Heart right ventricle (tissue), 16 donors: ENCODE measurements around the gene KIF2C. TPM values are rescaled to one million over a fixed set of nuclear protein-coding genes. Genes with fewer than 3 reads are reported as not detected.

Source experiments
- ATAC-seq, 8 donors: fragments of 200-7000 bp; cut with Tn5 transposase; one replicate each; pipeline ENCODE4 v1.9.1; 2020; ENCODE audit warnings: mild to moderate bottlenecking in 8 of 8, moderate library complexity in 8 of 8, moderate number of reproducible peaks in 1 of 8
- DNase-seq, 2 donors: peaks; one replicate each; pipeline ENCODE4 v3.0.0-alpha.2; 2020
- H3K27ac ChIP-seq, 10 donors: fragments of 200-600 bp; sonication (generic) in 2 of 10; one replicate each; pipeline versions ENCODE4 v1.5.0 to v1.8.0; 2020 to 2022; ENCODE audit warnings: mild to moderate bottlenecking in 3 of 10
- H3K27me3 ChIP-seq, 7 donors: fragments of 200-600 bp; one replicate each; pipeline ENCODE4 v1.8.0; 2021 to 2022; ENCODE audit warnings: mild to moderate bottlenecking in 2 of 7
- H3K36me3 ChIP-seq, 9 donors: fragments of 200-600 bp; sonication (generic) in 1 of 9; one replicate each; pipeline versions ENCODE4 v1.5.0 to v1.8.0; 2020 to 2022; ENCODE audit warnings: mild to moderate bottlenecking in 2 of 9
- H3K4me1 ChIP-seq, 9 donors: fragments of 200-600 bp; sonication (generic) in 1 of 9; one replicate each; pipeline versions ENCODE4 v1.5.0 to v1.8.0; 2020 to 2022; ENCODE audit warnings: mild to moderate bottlenecking in 4 of 9
- H3K4me3 ChIP-seq, 10 donors: fragments of 200-600 bp; sonication (generic) in 2 of 10; one replicate each; pipeline versions ENCODE4 v1.5.0 to v1.8.0; 2020 to 2022; ENCODE audit warnings: mild to moderate bottlenecking in 7 of 10, moderate library complexity in 2 of 10
- H3K9me3 ChIP-seq, 11 donors: fragments of 200-600 bp in 10 of 11; sonication (generic) in 2 of 11; one replicate each; pipeline versions ENCODE4 v1.5.0 to v1.8.0; 2013 to 2022; ENCODE audit warnings: mild to moderate bottlenecking in 2 of 11, control low read depth in 1 of 11, moderate library complexity in 1 of 11
- CTCF ChIP-seq, 9 donors: fragments of 200-600 bp; sonication (generic) in 2 of 9; IDR thresholded peaks; one replicate each; pipeline versions ENCODE4 v1.5.0 to v1.8.0; 2021 to 2022; ENCODE audit warnings: antibody characterized with exemption in 9 of 9, mild to moderate bottlenecking in 5 of 9, moderate library complexity in 1 of 9
- WGBS, 2 donors: extraction: QIAGEN DNeasy Blood & Tissue Kit; methylation state at CpG; one replicate each; pipeline ENCODE4 v1.1.7; 2013; ENCODE audit warnings: inconsistent platforms in 1 of 2; 5-methylcytosine and 5-hydroxymethylcytosine counted together
- intact Hi-C, 10 donors: fragments of 100-400 bp; cut with DNase I; formaldehyde crosslinking; loops; one replicate each; pipeline versions ENCODE4 v1.11.1 to v1.14.2; 2022
- polyA plus RNA-seq, 2 donors: library from polyadenylated mRNA; stranded (reverse); fragments of 200-250 nt; gene quantifications; one replicate each; pipeline ENCODE4 v1.2.3, GENCODE V29; 2013
- total RNA-seq, 10 donors: library from RNA; stranded (reverse); fragmentation: NEBNext Ultra II Directional in 3 of 10; extraction: Animal tissue kit (Norgen Biotek cat#: 25700) in 3 of 10; gene quantifications; one replicate each; pipeline versions ENCODE4 v1.2.1 to v1.2.4, GENCODE V29; 2021 to 2023
- donor health status: Arrhythmogenic right ventricular cardiomyopathy.
- donor health status: ischemic (EF 13 %, LVEDD 7.1; RV severe dilation, severe dysfunction).
- donor health status: healthy with polysubstance abuse.
- donor health status: DM: no; HTN: yes; CAD: no.
- donor health status: DM: no; HTN: no; CAD: no.
- donor health status: ischemic (EF 25% LVEDD 6.9; RV normal size, moderate dysfunction).
- donor health status: ischemic (EF 25% LVEDD 5.7; RV mildly dilated, moderate dysfunction).
- donor health status: healthy.
- donor health status: DM: yes; HTN: yes; CAD: no.
- donor health status: Ischemic cardiomyopathy.
- donor health status: ischemic (EF 35%, LVEDD 5.7; RV mildly dilated, moderate dysfunction).
- donor health status: nonischemic (EF 11% LVEDD 7.7; RV severe dilation, severe dysfunction).
- donor health status: DM: yes; HTN: yes; CAD: no.
- donor health status: PGD.
- donor health status: ischemic (EF 29% LVEDD 5.4; RV normal size, mild dysfunction).
- donor health status: nonischemic (EF 23%, LVEDD 6.1; RV moderate dilation, normal function).

KIF2C gene
- total and polyA plus RNA-seq, 12 donors = 0.22 to 3.7 (median 1.2) TPM

- Histone ChIP-seq H3K36me3 (peaks cover 0 to 48% (median 23%) of the 10 kb centered on the region in 9 donors), H3K9me3 (no peaks in the 10 kb centered on the region), H3K4me3 (peak within 1 kb of the TSS in 9 of 10 donors; percentile 4 to 56 (median 47)), H3K27ac (peak within 1 kb of the TSS; percentile 92 to 100 (median 99)), H3K4me1 (peaks cover 61 to 99% (median 92%) of the 10 kb centered on the region in 9 donors), H3K27me3 (no peaks in the 10 kb centered on the region)
- ATAC-seq (no peak), DNase-seq (no peak)
- intact Hi-C loops = no loop called here
- TF ChIP-seq CTCF (IDR thresholded peaks at IDR 0.05) = no peak
- 41 to 47% methylated on average over 7 of the region's 7 CpGs for WGBS, 2 donors
These were observed 67.2 kb downstream of the KIF2C start, which contains the start of gene DYNLT4 for GRCh38 chr1:44806704-44807363. DYNLT4 (minus strand) TSS chr1:44807351; CDS start chr1:44806668, 683 bp downstream.

- intact Hi-C loops = no loop called here
- Histone ChIP-seq H3K9me3 (no peaks in the 10 kb centered on the region), H3K4me3 (peak overlapping the region in 8 of 10 donors; percentile 2 to 56 (median 48)), H3K27ac (peak overlapping the region; percentile 92 to 100 (median 99)), H3K4me1 (peaks cover 56 to 98% (median 92%) of the 10 kb centered on the region in 9 donors), H3K36me3 (peaks cover 0 to 44% (median 23%) of the 10 kb centered on the region in 9 donors), H3K27me3 (no peaks in the 10 kb centered on the region)
- DNase-seq (peak; percentile 95 to 99), ATAC-seq (peak; percentile 81 to 90 (median 87))
- no peak for TF ChIP-seq CTCF (IDR thresholded peaks at IDR 0.05)
- WGBS, 2 donors = 8 to 14% methylated on average over 16 of the region's 16 CpGs
These were observed 67.9 kb downstream of the KIF2C start for GRCh38 chr1:44807364-44808062.

GRCh38 chr1:44808063-44808937 lies 68.7 kb downstream of the KIF2C start, which contains the start of gene BTBD19:
BTBD19 (plus strand) TSS chr1:44808523; CDS start chr1:44808821, 298 bp downstream.
- no peak for TF ChIP-seq CTCF (IDR thresholded peaks at IDR 0.05)
- Histone ChIP-seq H3K9me3 (no peaks in the 10 kb centered on the region), H3K4me1 (peaks cover 50 to 95% (median 90%) of the 10 kb centered on the region in 9 donors), H3K4me3 (peak within 1 kb of the TSS in 9 of 10 donors; percentile 12 to 56 (median 47)), H3K36me3 (peaks cover 0 to 40% (median 22%) of the 10 kb centered on the region in 9 donors), H3K27ac (peak within 1 kb of the TSS; percentile 92 to 100 (median 99)), H3K27me3 (no peaks in the 10 kb centered on the region)
- ATAC-seq (peak; percentile 45 to 81 (median 66)), DNase-seq (peak; percentile 86 to 89)
- WGBS, 2 donors = 31 to 48% methylated on average over 23 of the region's 23 CpGs
- intact Hi-C loops = no loop called here
